H1 (cell line): ENCODE data around the gene TSEN54. TPM values are rescaled to one million over a fixed set of nuclear protein-coding genes. Genes with fewer than 3 reads are reported as not detected.

Experiments
- CTCF ChIA-PET: fragments of 300-600 bp; sonication (Branson Sonifier 250); formaldehyde crosslinking; loops from one replicate; lab custom pipeline; 2021; ENCODE audit not compliant: partially characterized antibody; lab: Charles Lee
- POLR2A ChIA-PET: fragments of 300-600 bp; sonication (Branson Sonifier 250); formaldehyde crosslinking; loops from one replicate; lab custom pipeline; 2021; ENCODE audit warnings: inconsistent platforms; ENCODE audit not compliant: partially characterized antibody; lab: Charles Lee
- DNase-seq, 2 experiments: peaks; one replicate each; pipeline versions ENCODE4 v3.0.0 to v3.0.0-alpha.2; 2010 to 2022; ENCODE audit warnings: low spot score in 2 of 2, low read depth in 1 of 2, mixed read lengths in 1 of 2
- FAIRE-seq: peaks from 2 replicates; lab custom pipeline; 2011; peaks lifted over from hg19 to GRCh38; lab: Jason Lieb, UNC
- H2AFZ ChIP-seq: 2 replicates; pipeline ENCODE4 v1.8.1; 2012; ENCODE audit warnings: low read length, inconsistent platforms
- H2AK5ac ChIP-seq: 2 replicates; pipeline ENCODE4 v1.6.1; 2013; ENCODE audit warnings: low read depth, low read length
- H2BK120ac ChIP-seq: replicated peaks from 2 replicates; pipeline ENCODE3; 2013; ENCODE audit warnings: low read depth, low read length, inconsistent platforms
- H2BK12ac ChIP-seq: 2 replicates; pipeline ENCODE4 v1.6.1; 2013; ENCODE audit warnings: low read depth, low read length
- H2BK15ac ChIP-seq: 2 replicates; pipeline ENCODE4 v1.6.1; 2013; ENCODE audit warnings: low read length
- H2BK20ac ChIP-seq: 2 replicates; pipeline ENCODE4 v1.6.1; 2013; ENCODE audit warnings: low read length
- H2BK5ac ChIP-seq: 2 replicates; pipeline ENCODE4 v1.6.1; 2013; ENCODE audit warnings: low read depth, low read length
- H3K14ac ChIP-seq: 2 replicates; pipeline ENCODE4 v1.6.1; 2013; ENCODE audit warnings: inconsistent platforms; ENCODE audit not compliant: insufficient read length
- H3K18ac ChIP-seq: 2 replicates; pipeline ENCODE4 v1.6.1; 2013; ENCODE audit warnings: low read length; ENCODE audit errors: extremely low read depth
- H3K23ac ChIP-seq: 2 replicates; pipeline ENCODE4 v1.6.1; 2013; ENCODE audit warnings: inconsistent platforms; ENCODE audit not compliant: insufficient read length
- H3K23me2 ChIP-seq: 2 replicates; pipeline ENCODE4 v1.6.1; 2013; ENCODE audit warnings: low read depth, low read length
- H3K27ac ChIP-seq: 2 replicates; pipeline ENCODE4 v1.6.1; 2011; ENCODE audit warnings: low read depth, low read length, inconsistent platforms
- H3K27me3 ChIP-seq, 4 experiments: replicated peaks in 1 of 4; 1 replicate in 1 of 4; 2 replicates in 3 of 4; pipeline versions ENCODE4 v1.6.1 to v1.8.1; 2011 to 2013; ENCODE audit warnings: low read length in 3 of 4, mild to moderate bottlenecking in 3 of 4, inconsistent platforms in 2 of 4, mixed read lengths in 2 of 4, moderate library complexity in 1 of 4; ENCODE audit not compliant: control insufficient read depth in 3 of 4, insufficient read depth in 3 of 4; ENCODE audit errors: extremely low read depth in 1 of 4
- H3K36me3 ChIP-seq, 4 experiments: 2 replicates each; pipeline versions ENCODE4 v1.6.1 to v1.8.1; 2011 to 2013; ENCODE audit warnings: mild to moderate bottlenecking in 4 of 4, low read length in 3 of 4, moderate library complexity in 2 of 4, control low read depth in 1 of 4, inconsistent platforms in 1 of 4; ENCODE audit not compliant: insufficient read depth in 4 of 4, control insufficient read depth in 2 of 4
- H3K4ac ChIP-seq: replicated peaks from 2 replicates; pipeline ENCODE3; 2013; ENCODE audit warnings: low read length, low read depth, mixed read lengths, inconsistent platforms; ENCODE audit not compliant: insufficient read length
- H3K4me1 ChIP-seq, 4 experiments: replicated peaks in 1 of 4; 1 replicate in 1 of 4; 2 replicates in 3 of 4; pipeline versions ENCODE4 v1.6.1 to v1.8.1; 2011 to 2013; ENCODE audit warnings: low read length in 3 of 4, inconsistent platforms in 2 of 4, mixed read lengths in 1 of 4; ENCODE audit not compliant: insufficient read depth in 4 of 4, control insufficient read depth in 3 of 4
- H3K4me2 ChIP-seq, 2 experiments: 2 replicates each; pipeline versions ENCODE4 v1.6.1 to v1.8.1; 2011 to 2013; ENCODE audit warnings: low read depth in 2 of 2, low read length in 2 of 2, control low read depth in 1 of 2, inconsistent platforms in 1 of 2, mild to moderate bottlenecking in 1 of 2; ENCODE audit not compliant: insufficient read depth in 1 of 2
- H3K4me3 ChIP-seq, 4 experiments: fragments of 200-600, 300-600 bp in 1 of 4; sonication (generic), shearing (Covaris generic), sonication (Bioruptor Twin) in 1 of 4; 2 replicates each; pipeline versions ENCODE4 v1.5.1 to v1.8.1; 2011 to 2016; ENCODE audit warnings: low read length in 4 of 4, low read depth in 3 of 4, control low read depth in 2 of 4, inconsistent platforms in 2 of 4, mild to moderate bottlenecking in 2 of 4, mixed read lengths in 1 of 4, moderate library complexity in 1 of 4; ENCODE audit not compliant: insufficient read depth in 2 of 4; ENCODE audit errors: extremely low read depth in 1 of 4
- H3K56ac ChIP-seq: replicated peaks from 2 replicates; pipeline ENCODE3; 2013; ENCODE audit warnings: low read depth, mild to moderate bottlenecking, mixed read lengths, low read length, inconsistent platforms; ENCODE audit not compliant: insufficient read length
- H3K79me1 ChIP-seq: 2 replicates; pipeline ENCODE4 v1.6.1; 2013; ENCODE audit warnings: low read depth, low read length, control low read depth
- H3K79me2 ChIP-seq, 2 experiments: 2 replicates each; pipeline versions ENCODE4 v1.6.1 to v1.8.1; 2012 to 2013; ENCODE audit warnings: low read length in 2 of 2, mild to moderate bottlenecking in 2 of 2, inconsistent platforms in 1 of 2; ENCODE audit not compliant: insufficient read depth in 2 of 2, control insufficient read depth in 1 of 2
- H3K9ac ChIP-seq, 4 experiments: replicated peaks in 1 of 4; 1 replicate in 1 of 4; 2 replicates in 3 of 4; pipeline versions ENCODE4 v1.6.1 to v1.8.1; 2011 to 2013; ENCODE audit warnings: low read depth in 3 of 4, low read length in 3 of 4, control low read depth in 2 of 4, mild to moderate bottlenecking in 2 of 4, moderate library complexity in 2 of 4, inconsistent platforms in 1 of 4; ENCODE audit errors: extremely low read depth in 1 of 4
- H3K9me3 ChIP-seq, 2 experiments: 2 replicates each; pipeline versions ENCODE4 v1.6.1 to v1.8.1; 2012 to 2013; ENCODE audit warnings: mild to moderate bottlenecking in 2 of 2, moderate library complexity in 2 of 2, control low read depth in 1 of 2, inconsistent platforms in 1 of 2, low read depth in 1 of 2, low read length in 1 of 2, mixed read lengths in 1 of 2; ENCODE audit not compliant: insufficient read depth in 2 of 2
- H4K20me1 ChIP-seq, 2 experiments: replicated peaks in 1 of 2; 2 replicates each; pipeline versions ENCODE3 to v1.8.1; 2011 to 2013; ENCODE audit warnings: inconsistent platforms in 2 of 2, low read length in 2 of 2, mild to moderate bottlenecking in 1 of 2; ENCODE audit not compliant: insufficient read depth in 2 of 2, control insufficient read depth in 1 of 2
- H4K5ac ChIP-seq: 2 replicates; pipeline ENCODE4 v1.6.1; 2013; ENCODE audit warnings: low read length, low read depth, mixed read lengths, inconsistent platforms; ENCODE audit not compliant: insufficient read length
- H4K8ac ChIP-seq: 2 replicates; pipeline ENCODE4 v1.8.0; 2013; ENCODE audit warnings: mild to moderate bottlenecking, moderate library complexity, low read length, inconsistent platforms; ENCODE audit not compliant: insufficient read depth; ENCODE audit errors: extremely low read depth
- H4K91ac ChIP-seq: replicated peaks from 2 replicates; pipeline ENCODE3; 2013; ENCODE audit warnings: low read length, mixed read lengths, inconsistent platforms; ENCODE audit not compliant: insufficient read length
- WGBS, 2 experiments: shearing (Covaris generic) in 1 of 2; methylation state at CpG; one replicate each; pipeline versions ENCODE4 v1.1.6 to v1.1.7; 2013 to 2015; ENCODE audit warnings: low lambda C conversion rate in 2 of 2, mixed read lengths in 2 of 2, inconsistent platforms in 1 of 2, low coverage in 1 of 2, missing lambda C conversion rate in 1 of 2; ENCODE audit not compliant: insufficient replicate concordance in 2 of 2, insufficient coverage in 1 of 2, insufficient read length in 1 of 2; ENCODE audit errors: extremely low coverage in 1 of 2, missing lambda C conversion rate in 1 of 2; 5-methylcytosine and 5-hydroxymethylcytosine counted together
- polyA plus RNA-seq, 7 experiments: library from polyadenylated mRNA; depleted of rRNA in 3 of 7; stranded (reverse) in 5 of 7; unstranded in 2 of 7; fragments of >200 nt in 5 of 7; fragments of 200-250 nt in 2 of 7; gene quantifications; 1 replicate in 5 of 7; 2 replicates in 1 of 7; 4 replicates in 1 of 7; pipeline versions ENCODE4 v1.2.1 to v1.2.3, GENCODE V29; 2011 to 2013; ENCODE audit warnings: missing spikeins in 2 of 7, mixed read lengths in 2 of 7
- total RNA-seq: library from RNA; stranded (reverse); fragmentation: NEBNext Ultra II Directional; extraction: Animal tissue kit (Norgen Biotek cat#: 25700); gene quantifications from 2 replicates; pipeline ENCODE4 v1.2.1, GENCODE V29; 2021

The TSEN54 gene
- total and polyA plus RNA-seq, 2 of the 8 experiments (the other 6 are each of a cell fraction or from before 2014, with no cell fraction given), result 43.6 to 60.3 TPM

DNA sequence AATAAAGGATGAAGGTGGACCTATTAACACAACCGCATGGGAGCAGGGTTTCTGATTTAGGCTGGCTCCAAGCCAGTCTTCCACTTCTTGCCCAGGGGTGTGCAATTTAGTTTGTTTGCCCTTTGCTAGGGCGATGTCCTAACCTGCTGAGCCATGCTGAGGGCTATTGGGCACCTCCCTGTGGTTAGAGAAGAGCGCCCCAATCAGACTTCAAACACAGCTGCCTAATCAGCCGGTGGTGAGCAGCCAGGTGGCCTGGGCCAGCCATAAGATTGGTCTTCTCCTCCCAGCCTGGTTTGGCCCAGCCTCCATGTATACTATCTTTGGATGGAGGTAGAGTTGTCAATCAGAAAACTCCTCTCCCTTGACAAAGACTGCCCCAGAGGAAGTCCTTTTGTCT, 44.2 kb upstream of the TSEN54 start:
- no peak overlapping the region for H3K4me2 ChIP-seq
- FAIRE-seq (no peak), DNase-seq (no peak)
- H4K20me1 ChIP-seq, result peaks cover 0 to 2% of the 10 kb centered on the region in 2 experiments
- H4K5ac ChIP-seq, result no peak overlapping the region
- no peak overlapping the region for H2AK5ac ChIP-seq
- no peak overlapping the region for H4K91ac ChIP-seq
- no peak overlapping the region for H4K8ac ChIP-seq
- H3K36me3 ChIP-seq, result peaks cover 0 to 10% (median 6%) of the 10 kb centered on the region in 4 experiments; a peak in 5 of 8 replicates
- H3K9ac ChIP-seq, result no peak overlapping the region
- H3K4me1 ChIP-seq, result no peaks in the 10 kb centered on the region
- H3K23me2 ChIP-seq, result no peaks in the 10 kb centered on the region
- ChIA-PET POLR2A (interaction anchor here (0.6 to 1.2 kb wide), 3 partner anchors 10 to 1024 kb away, joined by 3 read pairs; no protein-coding TSS in a partner anchor), CTCF (interaction anchor here (0.6 to 2.1 kb wide), 2 partner anchors 31 to 240 kb away, joined by 4 to 6 read pairs; no protein-coding TSS in a partner anchor)
- no peak overlapping the region for H2AFZ ChIP-seq
- no peak overlapping the region for H3K4me3 ChIP-seq
- no peak overlapping the region for H3K14ac ChIP-seq
- peaks cover 4% of the 10 kb centered on the region; the same call in 1 of the 2 replicates for H3K79me1 ChIP-seq
- no peak overlapping the region for H2BK120ac ChIP-seq
- WGBS, 2 experiments, result 70% methylated on average over 4 of the region's 4 CpGs; no CpG with 5 or more reads in 1 of the 2 experiments
- H3K23ac ChIP-seq, result no peak overlapping the region
- H3K56ac ChIP-seq, result no peak overlapping the region
- no peak overlapping the region for H2BK12ac ChIP-seq
- no peak overlapping the region for H2BK20ac ChIP-seq
- no peak overlapping the region for H2BK15ac ChIP-seq
- H3K18ac ChIP-seq, result no peak overlapping the region
- H2BK5ac ChIP-seq, result no peak overlapping the region
- no peaks in the 10 kb centered on the region for H3K27me3 ChIP-seq
- no peaks in the 10 kb centered on the region for H3K9me3 ChIP-seq
- no peaks in the 10 kb centered on the region for H3K79me2 ChIP-seq
- H3K27ac ChIP-seq, result no peak overlapping the region
- no peak overlapping the region for H3K4ac ChIP-seq
